GM19397 (cell line): ENCODE results near the gene PTPRR.

Source experiments
- ATAC-seq: cut with Tn5 transposase; IDR thresholded peaks from one replicate; pipeline ENCODE4 v1.9.1; 2021; ENCODE audit warnings: mild to moderate bottlenecking, moderate library complexity; ENCODE audit not compliant: unreplicated experiment

Gene PTPRR

DNA sequence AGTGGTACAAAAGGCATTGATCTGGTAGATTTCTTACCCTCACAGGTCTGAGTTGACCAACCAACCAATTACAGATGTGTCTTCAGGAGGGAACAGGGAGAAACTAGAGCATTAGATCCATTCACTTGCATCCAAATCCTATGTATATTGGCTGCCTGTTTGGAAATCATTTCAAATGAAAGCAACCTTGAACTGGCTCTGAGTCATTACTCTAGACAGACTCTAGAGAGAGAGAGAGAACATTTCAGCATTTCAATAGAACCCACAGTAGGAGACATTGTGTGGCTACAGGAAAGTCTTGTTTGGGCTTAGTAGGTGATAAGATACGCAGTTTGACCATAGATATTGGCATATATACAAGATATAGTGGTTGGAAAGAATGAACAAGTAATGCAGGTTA, 114.5 kb downstream of the PTPRR start:
- ATAC-seq: no peak

DNA sequence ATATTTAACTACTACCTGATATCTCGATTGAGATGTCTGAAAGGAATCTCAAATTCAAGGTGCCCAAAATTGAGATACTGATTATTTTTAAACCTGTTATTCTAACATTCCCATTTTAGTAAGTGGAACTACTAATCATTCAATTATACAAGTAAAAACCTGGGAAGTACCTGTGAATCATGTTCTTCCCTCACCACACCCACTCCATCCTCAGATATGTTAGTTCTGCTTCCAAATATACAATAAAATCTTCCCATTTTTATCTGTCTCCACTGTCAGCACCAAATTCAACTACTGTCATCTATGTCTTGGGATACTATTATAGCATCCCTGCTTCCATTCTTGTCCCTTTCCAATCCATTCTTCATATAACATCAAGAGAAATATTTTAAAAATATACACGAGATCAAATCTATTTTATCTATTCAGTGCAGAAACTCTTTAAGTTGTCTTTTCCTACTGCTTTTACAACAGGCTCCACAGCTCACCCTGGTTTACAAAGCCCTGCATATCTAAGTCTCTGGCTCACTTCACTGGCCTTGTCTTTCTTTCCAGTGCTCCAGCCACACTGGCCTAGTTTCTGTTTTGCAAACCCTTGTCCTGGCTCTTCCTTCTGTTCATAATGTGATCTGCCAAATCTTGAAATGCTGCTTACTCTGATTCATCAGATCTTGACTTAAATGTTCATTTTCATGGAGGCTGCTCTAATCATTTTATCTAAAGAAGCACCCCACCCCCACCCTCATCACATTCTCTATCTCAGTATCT, 122.3 kb downstream of the PTPRR start:
- no peak for ATAC-seq

DNA sequence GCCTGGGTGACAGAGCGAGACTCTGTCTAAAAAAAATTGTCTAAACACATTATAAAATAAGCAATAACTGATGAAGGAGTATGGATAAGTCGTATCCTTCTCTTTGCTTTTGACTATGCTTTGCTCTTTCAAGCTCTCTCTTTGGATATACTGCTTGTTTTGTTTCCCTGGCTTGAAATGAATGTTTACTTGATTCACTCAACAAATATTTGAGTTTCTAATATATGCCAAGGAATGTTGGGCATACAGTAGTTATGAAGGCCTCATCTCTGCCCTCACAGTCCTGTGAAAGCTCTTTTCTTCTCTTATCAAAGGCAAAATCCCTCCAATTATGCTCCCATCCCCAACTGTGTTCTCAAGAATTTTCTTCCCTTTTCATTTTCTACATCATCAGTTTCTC, 123.5 kb downstream of the PTPRR start:
- ATAC-seq: no peak

DNA sequence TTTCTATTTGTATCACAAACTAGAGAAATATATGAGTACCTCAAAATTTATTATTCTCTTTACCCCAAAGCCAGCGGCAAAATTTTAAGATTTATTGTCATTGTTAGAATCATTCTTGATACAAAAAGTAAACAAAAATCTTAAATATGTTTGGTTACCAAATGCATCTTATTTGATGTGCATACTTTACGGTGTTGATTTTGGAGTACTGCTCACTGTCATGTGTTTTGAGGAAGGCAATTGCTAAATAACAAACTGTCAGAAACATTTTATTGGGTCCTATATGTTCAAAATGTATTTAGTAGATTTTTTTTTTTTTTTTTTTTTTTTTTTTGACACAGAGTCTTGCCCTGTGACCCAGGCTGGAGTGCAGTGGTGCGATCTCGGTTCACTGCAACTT, 124.9 kb downstream of the PTPRR start:
- ATAC-seq: no peak

DNA sequence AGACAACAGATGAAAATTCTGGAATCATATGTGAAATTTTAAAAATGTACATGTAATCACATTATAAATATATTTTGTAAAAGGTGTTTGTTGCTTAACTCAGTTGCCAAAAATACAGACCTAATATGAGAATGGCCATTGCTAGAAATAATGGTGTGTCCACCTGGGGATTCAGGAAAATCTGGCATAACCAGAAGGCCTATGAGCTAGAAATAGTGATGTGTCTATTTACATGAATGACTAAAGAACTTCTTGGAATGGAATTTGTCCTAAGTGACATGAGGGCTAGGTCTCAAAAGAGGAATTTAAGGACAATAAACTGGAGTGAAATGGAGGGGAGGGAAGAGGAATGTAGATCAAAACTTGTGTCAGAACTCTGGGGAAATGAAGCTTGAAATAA, 126.4 kb downstream of the PTPRR start:
- ATAC-seq: no peak

DNA sequence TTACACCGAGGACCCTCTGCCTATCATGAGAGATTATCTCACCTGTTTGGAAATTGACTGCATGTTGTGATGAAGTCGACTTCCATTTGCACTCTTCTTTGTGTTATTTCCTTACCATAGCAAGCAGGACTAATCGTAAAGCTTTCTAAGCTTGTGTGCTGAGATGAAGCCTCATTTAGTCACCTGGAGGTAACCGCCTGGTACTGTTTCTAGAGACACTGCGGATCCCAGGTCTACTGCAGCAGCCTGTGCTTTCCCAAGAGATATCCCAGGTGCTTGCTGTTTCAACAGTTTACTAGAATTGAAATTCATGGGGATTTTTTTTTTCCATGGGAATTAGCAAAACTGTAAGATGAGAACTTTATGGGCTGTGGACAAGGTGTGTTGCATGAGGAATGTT, 131.8 kb downstream of the PTPRR start:
- ATAC-seq: no peak

DNA sequence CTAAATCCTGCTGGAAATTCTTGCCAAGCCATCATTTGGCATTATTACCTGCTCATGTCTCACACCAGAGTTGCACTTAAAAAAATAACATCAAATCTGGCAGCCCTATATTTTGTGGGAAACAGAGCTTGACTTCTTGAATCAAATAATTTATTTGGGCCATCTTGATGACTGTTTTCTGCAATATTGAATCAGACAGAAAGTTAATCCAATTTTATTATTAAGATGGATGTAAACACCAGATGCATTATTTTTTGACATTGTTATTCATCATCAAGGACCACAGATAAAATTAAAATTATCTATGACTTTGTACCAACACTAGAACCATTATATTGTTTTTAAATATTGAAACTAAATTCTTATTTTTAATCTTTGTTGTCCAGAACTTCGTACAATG, 132.9 kb downstream of the PTPRR start:
- ATAC-seq: no peak

DNA sequence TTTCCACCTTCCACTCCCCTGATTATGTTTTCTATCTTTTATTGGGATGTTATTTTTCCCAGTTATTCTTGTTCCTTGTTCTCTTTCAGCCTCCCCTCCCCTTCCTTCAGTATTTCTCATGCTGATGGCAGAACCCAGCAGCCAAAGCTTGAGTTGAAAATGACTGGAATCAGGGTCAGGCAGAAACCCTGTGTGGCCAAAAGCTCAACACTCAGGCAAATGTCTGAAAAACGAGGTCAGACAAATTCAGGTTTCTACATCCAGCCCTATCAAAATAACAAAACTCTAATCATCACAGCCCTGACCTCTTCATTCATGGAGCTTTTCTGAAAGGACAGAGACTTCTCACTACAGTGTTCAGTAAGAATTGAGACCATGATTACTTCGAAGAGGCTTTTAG, 134.6 kb downstream of the PTPRR start:
- ATAC-seq: no peak

DNA sequence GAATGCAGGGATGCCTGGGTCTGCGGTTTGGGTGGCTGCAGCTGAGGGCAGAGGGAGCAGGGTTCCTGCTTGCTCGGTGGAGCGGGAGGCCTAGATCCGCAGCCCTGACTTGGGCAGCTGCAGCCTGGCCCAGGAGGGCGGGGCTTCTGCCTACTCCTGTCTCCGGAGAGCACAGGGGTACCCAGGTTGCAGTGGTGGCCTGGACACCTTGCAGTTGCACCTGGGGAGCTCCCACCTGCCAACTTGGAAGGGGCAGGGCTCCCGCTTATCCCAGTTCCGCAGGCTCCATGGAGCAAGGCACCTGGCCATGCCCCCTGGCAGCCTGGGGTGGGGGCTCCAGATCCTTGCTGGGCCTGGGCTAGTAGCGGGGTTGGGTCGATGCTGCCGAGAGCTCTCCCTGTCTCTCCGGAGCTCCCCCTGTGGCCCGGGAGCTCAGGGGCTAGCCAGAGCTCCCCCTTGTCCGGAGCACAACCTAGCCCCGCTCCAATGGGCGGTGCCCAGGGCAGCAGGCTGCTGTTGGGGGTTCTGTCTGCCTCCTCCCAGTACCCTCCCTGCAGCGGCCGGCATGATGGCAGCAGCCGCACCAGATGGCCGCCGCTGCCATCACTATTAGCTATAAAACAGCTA, 136.4 kb downstream of the PTPRR start:
- no peak for ATAC-seq

DNA sequence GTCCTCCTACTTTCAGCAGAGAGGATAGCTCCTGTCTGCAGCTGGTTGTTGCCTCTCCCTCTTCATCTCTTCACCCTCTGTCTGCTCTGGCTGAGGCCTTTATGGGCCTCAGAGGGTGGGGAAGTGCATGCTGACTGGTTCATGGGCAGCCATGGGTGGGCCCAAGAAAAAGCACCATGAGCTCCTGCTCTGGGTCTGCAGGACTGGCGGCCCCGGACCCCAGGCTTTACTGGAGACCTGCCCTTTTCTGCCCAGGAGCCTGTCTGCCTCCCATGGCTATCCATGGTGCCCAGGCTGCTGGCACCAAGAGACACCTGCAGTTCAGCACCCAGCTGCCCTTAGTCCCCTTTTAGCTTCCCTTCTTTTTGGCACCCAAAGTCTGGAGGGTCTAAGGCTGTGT, 137.1 kb downstream of the PTPRR start:
- ATAC-seq: no peak

DNA sequence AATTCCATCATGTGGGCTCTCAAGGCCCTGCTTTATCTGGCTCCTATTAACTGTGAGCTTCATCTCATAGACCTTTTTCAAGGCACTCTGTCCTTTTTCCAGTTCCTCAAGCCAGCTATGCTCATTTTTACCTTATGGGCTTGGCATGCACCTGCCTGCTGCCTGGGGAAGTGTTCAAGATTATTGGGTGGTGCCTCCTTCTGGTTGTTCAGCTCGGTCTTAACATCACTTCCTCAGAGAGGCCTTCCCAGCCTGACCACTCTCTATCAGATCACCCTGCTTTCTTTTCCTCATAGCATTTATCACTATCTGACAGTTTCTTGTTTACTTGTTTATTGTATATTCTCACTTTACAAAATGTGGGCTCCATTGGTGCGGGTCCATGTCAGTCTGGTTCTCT, 141.3 kb downstream of the PTPRR start:
- no peak for ATAC-seq

DNA sequence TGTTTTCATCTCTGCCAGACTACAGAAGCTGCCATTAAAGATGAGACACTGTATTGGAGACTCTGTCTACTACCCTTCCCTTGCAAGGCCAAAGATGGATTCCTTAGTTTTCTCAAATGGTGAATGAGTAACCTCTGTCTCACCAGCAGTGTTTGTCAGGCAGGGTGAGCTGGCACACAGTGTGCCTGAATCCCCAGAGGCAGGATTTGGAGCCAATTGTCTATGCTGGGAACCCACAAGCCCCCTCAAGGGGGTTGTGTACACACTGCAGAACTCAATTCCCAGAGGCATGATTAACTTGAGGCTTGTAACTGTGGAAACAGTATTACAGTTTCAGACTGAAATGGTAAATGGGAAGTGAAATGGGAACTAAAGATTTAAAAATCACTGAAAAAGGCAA, 146.5 kb downstream of the PTPRR start:
- no peak for ATAC-seq

DNA sequence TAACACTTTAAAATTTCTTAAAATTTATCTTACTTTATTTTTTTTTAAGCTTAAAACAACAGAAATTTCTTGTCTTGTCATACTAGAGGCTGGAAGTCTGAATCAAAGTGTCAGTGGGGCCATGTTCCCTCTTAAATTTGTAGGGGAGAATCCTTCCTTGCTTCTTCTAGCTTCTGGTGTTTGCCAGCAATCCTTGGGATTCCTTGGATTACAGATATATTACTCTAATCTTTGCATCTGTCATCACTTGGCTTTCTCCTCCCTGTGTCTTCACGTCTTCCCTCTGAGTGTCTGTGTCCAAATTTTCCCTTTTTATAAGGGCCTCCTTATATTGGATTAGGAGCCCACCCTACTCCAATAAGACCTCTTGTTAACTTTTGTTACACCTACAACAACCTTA, 147.7 kb downstream of the PTPRR start:
- ATAC-seq: no peak

DNA sequence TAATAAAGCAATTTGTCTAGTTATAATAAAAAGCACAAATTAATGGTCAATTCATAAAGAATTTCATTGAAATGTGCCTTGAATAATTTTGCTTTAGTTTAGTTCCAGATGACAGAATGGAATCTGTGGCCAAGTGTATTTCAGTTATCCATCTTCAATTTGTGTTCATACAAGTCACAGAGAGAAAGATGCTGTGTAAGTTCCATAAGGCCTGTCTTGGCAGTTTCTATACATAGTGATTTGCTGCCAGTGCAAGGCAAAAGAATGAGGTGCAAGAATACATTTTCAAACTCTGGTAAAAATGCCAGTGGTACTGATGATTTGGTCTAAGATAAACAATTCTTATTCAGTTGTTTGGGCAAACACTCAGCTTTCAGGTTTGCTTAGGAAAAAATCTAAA, 149.0 kb downstream of the PTPRR start:
- no peak for ATAC-seq

DNA sequence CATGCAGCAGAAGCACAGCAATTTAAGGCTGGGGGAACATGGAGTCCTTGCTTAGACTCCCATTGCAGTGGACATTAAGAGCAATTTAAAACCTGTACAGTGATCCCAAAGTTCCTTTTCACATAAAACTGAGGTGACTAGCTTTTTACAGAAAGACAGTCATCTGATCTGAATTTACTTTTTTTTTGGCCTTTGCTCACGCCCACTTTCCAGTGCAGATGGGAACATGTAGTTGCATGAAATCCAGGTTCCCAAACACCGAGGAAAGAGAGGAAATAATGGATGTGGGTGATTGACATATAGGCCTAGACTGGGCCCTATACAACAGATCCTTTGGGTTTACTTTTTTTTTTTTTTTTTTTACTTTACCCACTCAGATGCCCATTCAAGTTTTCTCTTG, 156.9 kb downstream of the PTPRR start:
- ATAC-seq: no peak

DNA sequence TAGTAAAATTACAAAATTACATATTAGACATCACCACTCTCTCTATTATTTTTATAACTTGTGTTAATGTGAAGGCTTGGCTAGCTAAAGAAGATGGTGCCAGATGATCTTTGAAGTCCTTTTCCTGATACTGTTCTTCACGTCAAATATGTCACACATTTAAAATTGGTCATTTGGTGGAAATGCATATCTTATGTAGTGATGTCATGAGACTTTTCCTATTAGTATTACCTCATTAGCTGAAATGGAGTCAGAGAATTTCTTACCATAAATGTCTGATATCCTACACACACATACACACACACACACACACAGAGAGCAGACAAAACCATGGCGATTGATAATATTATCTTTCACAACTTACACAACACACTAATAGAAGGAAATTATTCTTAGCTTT, 158.5 kb downstream of the PTPRR start:
- no peak for ATAC-seq

DNA sequence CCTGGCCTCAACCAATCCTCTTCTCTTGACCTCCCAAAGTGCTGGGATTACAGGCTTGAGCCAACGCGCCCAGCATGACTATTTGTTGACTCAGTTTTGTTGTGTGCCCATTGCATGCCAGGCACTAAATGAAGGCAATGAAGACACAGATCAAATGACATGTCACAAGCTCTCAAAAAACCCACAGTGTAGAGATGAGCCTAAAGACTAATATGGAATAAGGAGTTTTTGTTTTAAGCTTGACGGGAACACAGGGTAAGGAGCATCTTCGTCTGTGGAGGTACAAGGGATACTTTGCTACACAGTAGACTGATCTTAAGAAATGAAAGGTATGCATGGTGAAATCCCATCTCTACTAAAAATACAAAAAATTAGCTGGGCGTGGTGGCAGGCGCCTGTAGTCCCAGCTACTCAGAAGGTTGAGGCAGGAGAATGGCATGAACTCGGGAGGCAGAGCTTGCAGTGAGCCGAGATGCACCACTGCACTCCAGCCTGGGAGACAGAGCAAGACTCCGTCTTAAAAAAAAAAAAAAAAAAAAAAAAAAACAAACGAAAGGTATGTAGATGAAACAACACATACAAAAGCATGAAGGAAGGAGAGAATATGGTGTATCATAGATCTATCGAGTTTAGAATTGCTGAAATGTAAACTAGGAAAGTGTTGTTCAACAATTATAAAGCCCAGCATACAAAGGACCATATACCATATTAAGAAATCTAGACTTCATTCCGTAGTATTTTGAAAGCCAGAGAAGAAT, 161.2 kb downstream of the PTPRR start:
- no peak for ATAC-seq

DNA sequence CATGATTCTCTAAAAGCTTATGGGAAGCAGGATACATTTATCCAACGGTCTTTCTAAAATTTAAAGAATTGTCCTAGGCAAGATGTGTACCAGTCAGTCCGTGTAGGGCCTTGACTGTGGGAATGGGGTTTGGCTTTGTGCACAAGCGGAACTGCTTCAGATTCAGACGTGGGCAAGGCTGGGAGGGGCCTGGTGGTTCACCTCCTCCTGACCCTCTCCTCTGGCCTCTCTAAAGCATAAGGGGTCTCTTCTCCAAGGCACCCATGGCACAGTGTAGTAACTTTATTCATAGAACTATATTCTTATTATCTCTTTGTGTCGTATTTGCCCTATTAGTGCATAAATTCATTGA, 162.1 kb downstream of the PTPRR start:
- no peak for ATAC-seq

DNA sequence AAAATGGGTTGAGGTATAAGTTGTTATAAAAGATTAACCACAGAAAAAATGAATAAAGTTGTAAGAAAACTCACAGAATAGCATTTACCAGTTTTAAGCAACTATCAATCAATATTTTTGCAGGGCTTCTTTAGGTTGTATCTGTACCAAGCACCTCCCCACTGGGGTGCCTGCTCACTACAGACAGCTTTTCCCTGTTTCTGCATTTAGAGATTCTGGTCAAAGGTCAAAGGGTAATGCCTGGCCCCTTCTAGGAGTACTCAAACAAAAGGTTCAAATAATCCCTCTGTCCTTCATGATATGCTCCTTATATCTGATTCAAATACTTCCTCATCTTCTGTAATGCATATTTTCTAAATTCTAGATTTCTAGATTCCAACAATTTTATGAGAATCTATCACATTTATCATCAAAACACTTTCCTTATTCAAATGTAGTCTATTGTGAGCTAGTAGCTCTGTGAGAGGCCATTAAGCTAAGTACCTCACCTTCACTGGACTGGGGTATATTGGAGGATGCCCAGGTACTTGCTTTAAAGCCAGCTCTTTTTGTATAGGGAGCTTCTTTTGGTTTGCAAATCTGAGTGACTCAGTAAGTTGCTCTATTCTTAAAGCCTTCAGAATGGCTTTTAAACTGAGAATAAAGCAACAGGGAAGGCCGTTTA, 162.6 kb downstream of the PTPRR start:
- ATAC-seq: no peak

DNA sequence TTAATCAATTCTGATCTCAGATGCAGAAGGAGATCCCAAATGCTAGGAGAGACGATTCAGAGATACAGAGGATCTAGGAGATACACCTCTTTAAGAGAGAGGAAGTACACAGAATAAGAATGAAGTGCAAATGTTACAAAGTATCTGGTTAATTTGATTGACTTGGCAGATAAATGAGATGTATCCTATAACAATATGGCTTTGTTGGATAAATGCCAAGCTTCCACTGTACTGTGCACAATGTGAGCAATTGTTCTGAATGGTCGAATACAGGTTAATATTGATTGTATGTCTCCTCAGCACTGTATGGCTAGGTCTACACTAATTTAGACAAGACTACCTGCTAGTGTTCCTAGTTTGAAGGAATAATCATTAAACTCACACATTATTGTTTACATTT, 163.7 kb downstream of the PTPRR start:
- no peak for ATAC-seq

DNA sequence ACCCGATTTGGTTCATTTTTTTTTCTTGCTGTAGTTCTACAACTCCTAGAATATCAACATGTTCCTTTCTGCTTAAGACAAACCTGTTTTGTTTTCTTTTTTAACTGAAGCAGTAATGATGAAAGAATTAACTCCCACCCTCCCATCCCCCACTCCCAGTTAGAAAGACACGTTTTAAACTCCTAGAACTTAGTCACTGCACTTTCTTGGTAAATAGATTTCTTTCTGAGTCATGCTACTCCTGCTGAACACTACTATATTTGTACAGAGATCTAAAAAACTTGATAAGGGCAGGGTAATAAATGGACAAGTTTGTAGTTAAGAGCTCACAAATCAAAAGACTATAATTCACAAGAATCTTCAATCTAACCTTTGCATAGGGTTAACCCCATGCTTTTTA, 164.4 kb downstream of the PTPRR start:
- no peak for ATAC-seq

DNA sequence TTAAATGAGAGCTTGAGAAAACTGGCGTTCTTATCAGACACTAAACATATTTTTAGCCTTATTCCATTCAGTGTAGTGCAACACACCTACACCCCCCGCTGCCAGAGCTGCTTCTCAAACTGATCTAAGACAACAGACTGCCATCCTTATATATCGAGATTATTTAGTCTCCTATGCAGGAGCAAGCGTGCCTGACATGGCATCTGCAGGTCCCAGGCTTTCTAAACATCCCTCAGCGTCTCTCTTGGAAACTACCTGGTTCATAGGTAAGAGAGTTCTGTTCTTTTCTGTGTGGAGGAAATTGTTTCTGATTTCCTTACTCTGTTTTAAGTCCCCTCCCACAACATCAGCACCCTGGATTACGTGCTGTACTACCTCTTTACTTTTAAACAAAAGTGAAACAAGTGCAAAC, 166.2 kb downstream of the PTPRR start:
- no peak for ATAC-seq
